ENCODE data around the gene NCOA6.

- no peak for TF ChIP-seq CTCF (IDR thresholded peaks at IDR 0.05)
- no peak for TF ChIP-seq EP300 (IDR thresholded peaks at IDR 0.05)
Measured at GRCh38 chr20:34717230-34718095, 108.0 kb downstream of the NCOA6 start.

All from tibial nerve (tissue), 4 donors.